ENCODE data around the gene MAPK7. TPM values are rescaled to one million over a fixed set of nuclear protein-coding genes. Genes with fewer than 3 reads are reported as not detected.

The MAPK7 gene
- polyA plus RNA-seq, 1 of the 3 experiments (the other 2 are of a cell fraction): 19.1 TPM

DNA sequence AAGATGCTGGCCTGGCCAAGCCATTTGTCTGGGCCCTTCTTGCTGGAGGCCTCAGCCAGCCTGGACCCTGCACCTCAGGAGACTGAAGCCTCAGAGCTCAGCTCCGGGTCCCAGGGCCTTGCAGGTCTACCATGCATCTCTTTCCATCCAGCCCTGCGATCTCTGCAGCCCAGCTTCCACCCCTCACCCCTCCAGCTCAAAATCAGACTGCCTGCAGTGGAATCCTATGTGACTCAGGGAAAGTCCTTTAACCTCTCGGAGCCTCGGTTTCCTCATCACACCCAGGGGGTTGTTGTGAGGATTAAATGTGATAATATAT is 12.8 kb upstream of the MAPK7 start (continued):
- TF ChIP-seq, protein P1, sequence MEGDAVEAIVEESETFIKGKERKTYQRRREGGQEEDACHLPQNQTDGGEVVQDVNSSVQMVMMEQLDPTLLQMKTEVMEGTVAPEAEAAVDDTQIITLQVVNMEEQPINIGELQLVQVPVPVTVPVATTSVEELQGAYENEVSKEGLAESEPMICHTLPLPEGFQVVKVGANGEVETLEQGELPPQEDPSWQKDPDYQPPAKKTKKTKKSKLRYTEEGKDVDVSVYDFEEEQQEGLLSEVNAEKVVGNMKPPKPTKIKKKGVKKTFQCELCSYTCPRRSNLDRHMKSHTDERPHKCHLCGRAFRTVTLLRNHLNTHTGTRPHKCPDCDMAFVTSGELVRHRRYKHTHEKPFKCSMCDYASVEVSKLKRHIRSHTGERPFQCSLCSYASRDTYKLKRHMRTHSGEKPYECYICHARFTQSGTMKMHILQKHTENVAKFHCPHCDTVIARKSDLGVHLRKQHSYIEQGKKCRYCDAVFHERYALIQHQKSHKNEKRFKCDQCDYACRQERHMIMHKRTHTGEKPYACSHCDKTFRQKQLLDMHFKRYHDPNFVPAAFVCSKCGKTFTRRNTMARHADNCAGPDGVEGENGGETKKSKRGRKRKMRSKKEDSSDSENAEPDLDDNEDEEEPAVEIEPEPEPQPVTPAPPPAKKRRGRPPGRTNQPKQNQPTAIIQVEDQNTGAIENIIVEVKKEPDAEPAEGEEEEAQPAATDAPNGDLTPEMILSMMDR (IDR thresholded peaks at IDR 0.05): no peak
- no peak for TF ChIP-seq RFX5 (IDR thresholded peaks at IDR 0.05; ENCODE audit: low read length)

DNA sequence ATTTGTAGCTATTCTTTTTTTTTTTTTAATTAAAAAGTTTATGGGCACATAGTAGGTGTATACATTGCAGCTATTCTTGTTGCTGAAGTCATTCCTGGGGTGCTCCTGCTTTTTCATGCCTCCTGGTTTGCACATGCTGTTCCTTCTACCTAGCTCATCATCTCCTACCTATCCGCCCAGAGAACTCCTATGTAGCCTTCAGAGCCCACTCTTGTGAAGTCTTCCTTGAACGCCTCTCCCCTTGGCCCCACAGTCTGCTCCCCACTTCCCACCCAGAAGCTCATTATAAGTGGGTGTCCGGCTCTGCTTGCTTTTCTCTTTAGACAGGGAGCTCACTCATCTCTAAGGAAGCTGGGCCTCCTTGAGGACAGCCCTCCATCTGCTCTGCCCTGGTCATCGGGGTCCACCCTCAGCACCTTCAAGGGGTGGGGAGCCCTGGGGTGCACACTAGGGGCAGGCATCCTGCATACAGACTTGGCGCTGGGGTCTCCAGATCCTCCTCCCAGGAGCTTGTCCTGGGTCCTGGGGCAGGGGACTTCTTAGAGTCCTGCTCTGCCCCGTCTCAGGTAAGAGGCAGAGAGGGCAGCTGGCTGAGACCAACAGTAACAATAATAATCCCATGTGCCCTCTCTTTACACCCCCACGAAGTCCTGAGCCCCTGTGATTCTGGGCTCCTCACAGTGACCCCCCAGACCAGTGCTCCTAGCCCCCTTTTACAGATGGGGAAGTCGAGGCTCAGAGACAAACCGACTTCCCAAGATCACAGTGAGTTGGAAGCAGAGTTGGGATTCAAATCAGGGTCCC is 12.3 kb upstream of the MAPK7 start:
- POLR2A ChIA-PET: interaction anchor here (3.0 kb wide), 1 partner anchor 11 kb away, joined by 24 read pairs; the partner anchor contains the start of gene MAPK7
- TF ChIP-seq, protein P2, sequence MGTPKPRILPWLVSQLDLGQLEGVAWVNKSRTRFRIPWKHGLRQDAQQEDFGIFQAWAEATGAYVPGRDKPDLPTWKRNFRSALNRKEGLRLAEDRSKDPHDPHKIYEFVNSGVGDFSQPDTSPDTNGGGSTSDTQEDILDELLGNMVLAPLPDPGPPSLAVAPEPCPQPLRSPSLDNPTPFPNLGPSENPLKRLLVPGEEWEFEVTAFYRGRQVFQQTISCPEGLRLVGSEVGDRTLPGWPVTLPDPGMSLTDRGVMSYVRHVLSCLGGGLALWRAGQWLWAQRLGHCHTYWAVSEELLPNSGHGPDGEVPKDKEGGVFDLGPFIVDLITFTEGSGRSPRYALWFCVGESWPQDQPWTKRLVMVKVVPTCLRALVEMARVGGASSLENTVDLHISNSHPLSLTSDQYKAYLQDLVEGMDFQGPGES (IDR thresholded peaks at IDR 0.05; ENCODE audit: low read depth, low read length): no peak
- no peak for TF ChIP-seq RAD21 (IDR thresholded peaks at IDR 0.05; ENCODE audit: low read length)
- TF ChIP-seq, protein P1 (IDR thresholded peaks at IDR 0.05): no peak

DNA sequence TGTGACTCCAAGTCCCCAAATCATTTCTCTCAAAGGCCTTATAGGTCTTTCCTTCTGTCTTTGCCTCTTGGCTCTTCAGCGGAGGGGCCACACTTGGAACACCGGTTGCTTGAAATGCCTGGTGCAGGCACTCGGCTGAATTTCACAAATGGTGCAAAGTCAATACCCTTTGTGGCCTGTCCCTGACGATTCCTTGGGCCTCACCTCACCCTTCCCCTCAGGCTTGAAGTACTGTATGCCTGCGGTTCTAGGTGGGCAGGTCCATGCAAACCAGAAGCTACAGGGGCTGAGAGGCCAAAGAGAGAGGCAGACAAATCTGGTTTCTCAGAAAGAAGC is 11.7 kb upstream of the MAPK7 start:
- Histone ChIP-seq H3K27me3 (ENCODE audit: insufficient read depth) (no peaks in the 10 kb centered on the region), H3K9ac (no peak overlapping the region), H2AFZ (ENCODE audit: low read depth) (no peak overlapping the region), H3K9me3 (no peaks in the 10 kb centered on the region), H3K9me2 (no peaks in the 10 kb centered on the region), H3K27ac (ENCODE audit: low read depth in 2 of 2, low read length in 1 of 2) (no peak overlapping the region), H3K4me1 (ENCODE audit: control insufficient read depth in 1 of 2, insufficient read depth in 2 of 2, low read depth in 1 of 2, low read length in 1 of 2) (peaks cover 10 to 27% of the 10 kb centered on the region in 2 experiments; a peak in 2 of 4 replicates), H3K79me2 (ENCODE audit: insufficient read depth) (peaks cover 5% of the 10 kb centered on the region), H3F3A (replicated peaks; ENCODE audit: insufficient read depth) (no peaks in the 10 kb centered on the region), H3K36me3 (replicated peaks in 1 of 2; ENCODE audit: control insufficient read depth in 1 of 2, insufficient read depth in 2 of 2, low read length in 1 of 2) (no peaks in the 10 kb centered on the region), H3K4me3 (ENCODE audit: low read depth in 2 of 2, low read length in 1 of 2) (no peak overlapping the region), H3K4me2 (no peak overlapping the region), H4K20me1 (ENCODE audit: insufficient read depth) (no peaks in the 10 kb centered on the region)
- TF ChIP-seq FOXJ3 (CRISPR knock-in tag; IDR thresholded peaks at IDR 0.05): no peak
- TF ChIP-seq, protein P3, sequence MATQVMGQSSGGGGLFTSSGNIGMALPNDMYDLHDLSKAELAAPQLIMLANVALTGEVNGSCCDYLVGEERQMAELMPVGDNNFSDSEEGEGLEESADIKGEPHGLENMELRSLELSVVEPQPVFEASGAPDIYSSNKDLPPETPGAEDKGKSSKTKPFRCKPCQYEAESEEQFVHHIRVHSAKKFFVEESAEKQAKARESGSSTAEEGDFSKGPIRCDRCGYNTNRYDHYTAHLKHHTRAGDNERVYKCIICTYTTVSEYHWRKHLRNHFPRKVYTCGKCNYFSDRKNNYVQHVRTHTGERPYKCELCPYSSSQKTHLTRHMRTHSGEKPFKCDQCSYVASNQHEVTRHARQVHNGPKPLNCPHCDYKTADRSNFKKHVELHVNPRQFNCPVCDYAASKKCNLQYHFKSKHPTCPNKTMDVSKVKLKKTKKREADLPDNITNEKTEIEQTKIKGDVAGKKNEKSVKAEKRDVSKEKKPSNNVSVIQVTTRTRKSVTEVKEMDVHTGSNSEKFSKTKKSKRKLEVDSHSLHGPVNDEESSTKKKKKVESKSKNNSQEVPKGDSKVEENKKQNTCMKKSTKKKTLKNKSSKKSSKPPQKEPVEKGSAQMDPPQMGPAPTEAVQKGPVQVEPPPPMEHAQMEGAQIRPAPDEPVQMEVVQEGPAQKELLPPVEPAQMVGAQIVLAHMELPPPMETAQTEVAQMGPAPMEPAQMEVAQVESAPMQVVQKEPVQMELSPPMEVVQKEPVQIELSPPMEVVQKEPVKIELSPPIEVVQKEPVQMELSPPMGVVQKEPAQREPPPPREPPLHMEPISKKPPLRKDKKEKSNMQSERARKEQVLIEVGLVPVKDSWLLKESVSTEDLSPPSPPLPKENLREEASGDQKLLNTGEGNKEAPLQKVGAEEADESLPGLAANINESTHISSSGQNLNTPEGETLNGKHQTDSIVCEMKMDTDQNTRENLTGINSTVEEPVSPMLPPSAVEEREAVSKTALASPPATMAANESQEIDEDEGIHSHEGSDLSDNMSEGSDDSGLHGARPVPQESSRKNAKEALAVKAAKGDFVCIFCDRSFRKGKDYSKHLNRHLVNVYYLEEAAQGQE (IDR thresholded peaks at IDR 0.05; ENCODE audit: low read depth, low read length): no peak
- 87% methylated on average over 4 of the region's 5 CpGs for WGBS (ENCODE audit: low lambda C conversion rate)
- DNase-seq: no peak
- ChIA-PET POLR2A (interaction anchor here (3.0 kb wide), 1 partner anchor 11 kb away, joined by 24 read pairs; the partner anchor contains the start of gene MAPK7), CTCF (interaction anchor here (5.5 to 12.0 kb wide), 2 partner anchors 45 to 80 kb away, joined by 79 to 305 read pairs; partner anchors contain the start of gene RNF112)

More for the DNA sequence above, 12.3 kb upstream of the MAPK7 start:
- Histone ChIP-seq H2AFZ (ENCODE audit: low read depth) (no peak overlapping the region), H4K20me1 (ENCODE audit: insufficient read depth) (no peaks in the 10 kb centered on the region), H3K36me3 (replicated peaks in 1 of 2; ENCODE audit: control insufficient read depth in 1 of 2, insufficient read depth in 2 of 2, low read length in 1 of 2) (no peaks in the 10 kb centered on the region), H3K4me3 (ENCODE audit: low read depth in 2 of 2, low read length in 1 of 2) (no peak overlapping the region), H3K4me2 (no peak overlapping the region), H3K79me2 (ENCODE audit: insufficient read depth) (peaks cover 8% of the 10 kb centered on the region), H3K9ac (no peak overlapping the region), H3K27me3 (ENCODE audit: insufficient read depth) (no peaks in the 10 kb centered on the region), H3K9me3 (no peaks in the 10 kb centered on the region), H3K27ac (ENCODE audit: low read depth in 2 of 2, low read length in 1 of 2) (no peak overlapping the region), H3K4me1 (ENCODE audit: control insufficient read depth in 1 of 2, insufficient read depth in 2 of 2, low read depth in 1 of 2, low read length in 1 of 2) (peaks cover 13 to 32% of the 10 kb centered on the region in 2 experiments; a peak in 2 of 4 replicates), H3F3A (replicated peaks; ENCODE audit: insufficient read depth) (peaks cover 2% of the 10 kb centered on the region), H3K9me2 (no peaks in the 10 kb centered on the region)
- DNase-seq: no peak
- 73% methylated on average over 9 of the region's 9 CpGs for WGBS (ENCODE audit: low lambda C conversion rate)
- CTCF ChIA-PET: interaction anchor here (1.5 to 12.0 kb wide), 4 partner anchors 12 to 396 kb away, joined by 6 to 305 read pairs (median 46); partner anchors contain the start of genes MAPK7 and RNF112

All from SK-N-SH (cell line).